Measurements from ENCODE around the gene ACOT7.

The ACOT7 gene

GRCh38 chr1:6358144-6358624 lies 35.4 kb downstream of the ACOT7 start:
- TF ChIP-seq, protein P1, sequence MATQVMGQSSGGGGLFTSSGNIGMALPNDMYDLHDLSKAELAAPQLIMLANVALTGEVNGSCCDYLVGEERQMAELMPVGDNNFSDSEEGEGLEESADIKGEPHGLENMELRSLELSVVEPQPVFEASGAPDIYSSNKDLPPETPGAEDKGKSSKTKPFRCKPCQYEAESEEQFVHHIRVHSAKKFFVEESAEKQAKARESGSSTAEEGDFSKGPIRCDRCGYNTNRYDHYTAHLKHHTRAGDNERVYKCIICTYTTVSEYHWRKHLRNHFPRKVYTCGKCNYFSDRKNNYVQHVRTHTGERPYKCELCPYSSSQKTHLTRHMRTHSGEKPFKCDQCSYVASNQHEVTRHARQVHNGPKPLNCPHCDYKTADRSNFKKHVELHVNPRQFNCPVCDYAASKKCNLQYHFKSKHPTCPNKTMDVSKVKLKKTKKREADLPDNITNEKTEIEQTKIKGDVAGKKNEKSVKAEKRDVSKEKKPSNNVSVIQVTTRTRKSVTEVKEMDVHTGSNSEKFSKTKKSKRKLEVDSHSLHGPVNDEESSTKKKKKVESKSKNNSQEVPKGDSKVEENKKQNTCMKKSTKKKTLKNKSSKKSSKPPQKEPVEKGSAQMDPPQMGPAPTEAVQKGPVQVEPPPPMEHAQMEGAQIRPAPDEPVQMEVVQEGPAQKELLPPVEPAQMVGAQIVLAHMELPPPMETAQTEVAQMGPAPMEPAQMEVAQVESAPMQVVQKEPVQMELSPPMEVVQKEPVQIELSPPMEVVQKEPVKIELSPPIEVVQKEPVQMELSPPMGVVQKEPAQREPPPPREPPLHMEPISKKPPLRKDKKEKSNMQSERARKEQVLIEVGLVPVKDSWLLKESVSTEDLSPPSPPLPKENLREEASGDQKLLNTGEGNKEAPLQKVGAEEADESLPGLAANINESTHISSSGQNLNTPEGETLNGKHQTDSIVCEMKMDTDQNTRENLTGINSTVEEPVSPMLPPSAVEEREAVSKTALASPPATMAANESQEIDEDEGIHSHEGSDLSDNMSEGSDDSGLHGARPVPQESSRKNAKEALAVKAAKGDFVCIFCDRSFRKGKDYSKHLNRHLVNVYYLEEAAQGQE (IDR thresholded peaks at IDR 0.05; ENCODE audit: low read depth) = no peak
- TF ChIP-seq CEBPB (IDR thresholded peaks at IDR 0.05) (no peak), YY1 (IDR thresholded peaks at IDR 0.05; ENCODE audit: low read depth) (no peak), TAF1 (IDR thresholded peaks at IDR 0.05; ENCODE audit: low read depth) (no peak), EP300 (IDR thresholded peaks at IDR 0.05; ENCODE audit: borderline replicate concordance) (no peak), NFIC (IDR thresholded peaks at IDR 0.05) (no peak), TEAD4 (IDR thresholded peaks at IDR 0.05) (no peak), TCF12 (IDR thresholded peaks at IDR 0.05; ENCODE audit: low read depth) (no peak), RAD21 (IDR thresholded peaks at IDR 0.05; ENCODE audit: low read depth) (no peak), FOXM1 (IDR thresholded peaks at IDR 0.05; ENCODE audit: borderline replicate concordance, low read depth) (no peak), USF1 (IDR thresholded peaks at IDR 0.05) (no peak)
- TF ChIP-seq, protein P2, sequence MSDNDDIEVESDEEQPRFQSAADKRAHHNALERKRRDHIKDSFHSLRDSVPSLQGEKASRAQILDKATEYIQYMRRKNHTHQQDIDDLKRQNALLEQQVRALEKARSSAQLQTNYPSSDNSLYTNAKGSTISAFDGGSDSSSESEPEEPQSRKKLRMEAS (IDR thresholded peaks at IDR 0.05) = no peak

- TF ChIP-seq ZBTB7A (IDR thresholded peaks at IDR 0.05; ENCODE audit: low read depth) = no peak
- TF ChIP-seq FOXM1 (IDR thresholded peaks at IDR 0.05; ENCODE audit: borderline replicate concordance, low read depth) = no peak
- no peak for TF ChIP-seq TAF1 (IDR thresholded peaks at IDR 0.05; ENCODE audit: low read depth)
- no peak for TF ChIP-seq RAD21 (IDR thresholded peaks at IDR 0.05; ENCODE audit: low read depth)
- TF ChIP-seq NFIC (IDR thresholded peaks at IDR 0.05) = no peak
- no peak for TF ChIP-seq EP300 (IDR thresholded peaks at IDR 0.05; ENCODE audit: borderline replicate concordance)
Measured at GRCh38 chr1:6357243-6357936, 36.2 kb downstream of the ACOT7 start.

GRCh38 chr1:6355621-6356020 lies 37.9 kb downstream of the ACOT7 start:
- TF ChIP-seq CEBPB (IDR thresholded peaks at IDR 0.05) = no peak

GRCh38 chr1:6354659-6355317 lies 38.8 kb downstream of the ACOT7 start:
- TF ChIP-seq USF1 (IDR thresholded peaks at IDR 0.05) = no peak
- TF ChIP-seq, protein P2 (IDR thresholded peaks at IDR 0.05) = no peak
- TF ChIP-seq TCF12 (IDR thresholded peaks at IDR 0.05; ENCODE audit: low read depth) = no peak

GRCh38 chr1:6353955-6354658 lies 39.5 kb downstream of the ACOT7 start:
- TF ChIP-seq EP300 (IDR thresholded peaks at IDR 0.05; ENCODE audit: borderline replicate concordance) = peak; percentile 24; the same call in 1 of the 2 replicates
- peak; percentile 52 for TF ChIP-seq TEAD4 (IDR thresholded peaks at IDR 0.05)
- TF ChIP-seq TCF12 (IDR thresholded peaks at IDR 0.05; ENCODE audit: low read depth) = peak; percentile 44; the same call in 1 of the 2 replicates
- no peak for TF ChIP-seq CEBPB (IDR thresholded peaks at IDR 0.05)
- peak; percentile 33 for TF ChIP-seq NFIC (IDR thresholded peaks at IDR 0.05)
- no peak for TF ChIP-seq YY1 (IDR thresholded peaks at IDR 0.05; ENCODE audit: low read depth)

DNA sequence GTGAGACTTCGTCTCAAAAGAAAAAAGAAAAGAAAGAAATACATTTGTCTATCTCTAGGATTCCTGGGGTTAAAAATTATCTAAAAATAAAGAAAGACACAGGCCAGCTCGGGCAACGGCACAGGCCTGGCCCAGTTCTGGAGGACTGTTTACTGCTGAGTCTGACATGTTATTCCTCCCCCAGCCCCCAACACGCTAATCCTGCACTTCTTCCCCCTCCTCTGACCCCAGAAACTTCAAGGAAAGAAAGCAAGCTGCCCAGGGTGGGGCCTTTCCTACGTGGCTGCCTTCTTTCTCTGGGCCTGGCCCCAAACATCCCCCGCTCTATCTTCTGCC lies 40.0 kb downstream of the ACOT7 start:
- TF ChIP-seq EP300 (IDR thresholded peaks at IDR 0.05; ENCODE audit: borderline replicate concordance) = no peak
- no peak for TF ChIP-seq CEBPB (IDR thresholded peaks at IDR 0.05)
- no peak for TF ChIP-seq ZBTB7A (IDR thresholded peaks at IDR 0.05; ENCODE audit: low read depth)
- no peak for TF ChIP-seq FOXM1 (IDR thresholded peaks at IDR 0.05; ENCODE audit: borderline replicate concordance, low read depth)
- no peak for TF ChIP-seq EGR1 (IDR thresholded peaks at IDR 0.05)
- TF ChIP-seq TCF12 (IDR thresholded peaks at IDR 0.05; ENCODE audit: low read depth) = no peak
- no peak for TF ChIP-seq CREB1 (IDR thresholded peaks at IDR 0.05; ENCODE audit: low read depth)
- no peak for TF ChIP-seq TAF1 (IDR thresholded peaks at IDR 0.05; ENCODE audit: low read depth)
- TF ChIP-seq RAD21 (IDR thresholded peaks at IDR 0.05; ENCODE audit: low read depth) = no peak
- no peak for TF ChIP-seq NFIC (IDR thresholded peaks at IDR 0.05)
- no peak for TF ChIP-seq USF1 (IDR thresholded peaks at IDR 0.05)
- TF ChIP-seq, protein P1 (IDR thresholded peaks at IDR 0.05; ENCODE audit: low read depth) = no peak
- TF ChIP-seq YY1 (IDR thresholded peaks at IDR 0.05; ENCODE audit: low read depth) = no peak
- no peak for TF ChIP-seq TEAD4 (IDR thresholded peaks at IDR 0.05)
- TF ChIP-seq, protein P2 (IDR thresholded peaks at IDR 0.05) = no peak
